HL-60 (cell line): Measurements from ENCODE around the gene IRF1.

Experiments
- DNase-seq, 2 experiments: peaks; one replicate each; pipeline ENCODE4 v3.0.0-alpha.2; 2010 to 2020; ENCODE audit warnings: low read depth in 1 of 2, low spot score in 1 of 2
- H3K27ac ChIP-seq: fragments of 250-450 bp; sonication (Bioruptor Pico); replicated peaks from 2 replicates; pipeline ENCODE4 v1.5.1; 2020; ENCODE audit warnings: mild to moderate bottlenecking, moderate library complexity
- H3K27me3 ChIP-seq: fragments of 250-450 bp; sonication (Bioruptor Pico); 2 replicates; pipeline ENCODE4 v1.5.1; 2021; ENCODE audit warnings: mild to moderate bottlenecking, moderate library complexity; ENCODE audit not compliant: insufficient read depth, poor library complexity, severe bottlenecking
- H3K4me3 ChIP-seq: replicated peaks from 2 replicates; pipeline ENCODE4 v1.5.1; 2011; ENCODE audit warnings: mild to moderate bottlenecking, control low read depth, low read length; ENCODE audit not compliant: insufficient read depth
- CTCF ChIP-seq: IDR thresholded peaks from one replicate; pipeline ENCODE4 v1.5.1; 2011; ENCODE audit warnings: low read length, control low read depth, inconsistent platforms; ENCODE audit not compliant: insufficient read depth
- GABPA ChIP-seq: IDR thresholded peaks from 2 replicates; pipeline ENCODE4 v1.6.1; 2012; ENCODE audit warnings: low read depth
- POLR2AphosphoS5 ChIP-seq: IDR thresholded peaks from 2 replicates; pipeline ENCODE4 v1.6.1; 2012; ENCODE audit warnings: low read depth
- REST ChIP-seq: IDR thresholded peaks from 2 replicates; pipeline ENCODE4 v1.6.1; 2012; ENCODE audit warnings: low read depth; ENCODE audit not compliant: insufficient replicate concordance
- SPI1 ChIP-seq: IDR thresholded peaks from 2 replicates; pipeline ENCODE4 v1.6.1; 2012; ENCODE audit warnings: low read depth, mild to moderate bottlenecking, borderline replicate concordance

Gene IRF1

GRCh38 chr5:132434416-132435286 is 55.9 kb downstream of the IRF1 start:
- DNase-seq: no peak
- no peak for TF ChIP-seq CTCF
- TF ChIP-seq POLR2AphosphoS5: no peak
- TF ChIP-seq SPI1: no peak
- TF ChIP-seq GABPA: no peak
- no peak for TF ChIP-seq REST
- Histone ChIP-seq H3K4me3 (no peak overlapping the region), H3K27ac (no peak overlapping the region), H3K27me3 (no peaks in the 10 kb centered on the region)

- Histone ChIP-seq H3K27ac (no peak overlapping the region), H3K27me3 (no peaks in the 10 kb centered on the region), H3K4me3 (no peak overlapping the region)
- TF ChIP-seq GABPA (no peak), SPI1 (no peak), POLR2AphosphoS5 (no peak), CTCF (no peak), REST (no peak)
- no peak for DNase-seq
Observed at GRCh38 chr5:132433141-132433540, 57.4 kb downstream of the IRF1 start.

- no peak overlapping the region; the same call in 1 of the 2 replicates for H3K27ac ChIP-seq
- no peak overlapping the region for H3K4me3 ChIP-seq
- DNase-seq: no peak
- TF ChIP-seq POLR2AphosphoS5: no peak
- no peak for TF ChIP-seq GABPA
- TF ChIP-seq SPI1: peak; percentile 46; the same call in 1 of the 2 replicates
- no peak for TF ChIP-seq REST
- no peaks in the 10 kb centered on the region for H3K27me3 ChIP-seq
Observed at GRCh38 chr5:132431632-132432031, 58.9 kb downstream of the IRF1 start.
